Endothelial cell of umbilical vein (primary cell): ENCODE results near the gene ADGRD1.

Experiments used
- EZH2 ChIP-seq: IDR thresholded peaks from 2 replicates; pipeline ENCODE4 v1.6.1; 2012; ENCODE audit warnings: borderline replicate concordance, low read depth, mild to moderate bottlenecking, moderate library complexity, low read length, inconsistent platforms; ENCODE audit not compliant: severe bottlenecking
- JUN ChIP-seq: IDR thresholded peaks from 2 replicates; pipeline ENCODE4 v1.6.1; 2011; ENCODE audit warnings: borderline replicate concordance, low read depth; ENCODE audit not compliant: insufficient read length, insufficient read depth
- MYC ChIP-seq: IDR thresholded peaks from one replicate; pipeline ENCODE4 v1.6.1; 2011; ENCODE audit warnings: mild to moderate bottlenecking, low read depth, low read length
- POLR2A ChIP-seq: IDR thresholded peaks from 2 replicates; pipeline ENCODE4 v1.6.1; 2012; ENCODE audit warnings: low read depth, mild to moderate bottlenecking, control low read depth, low read length
- POLR2AphosphoS5 ChIP-seq: IDR thresholded peaks from 2 replicates; pipeline ENCODE4 v1.6.1; 2012; ENCODE audit warnings: low read depth, mild to moderate bottlenecking, control low read depth, low read length, moderate library complexity; ENCODE audit not compliant: insufficient read depth
- TF ChIP-seq, protein P1 (sequence below), 2 donors: IDR thresholded peaks; 1 replicate in 1 of 2; 2 replicates in 1 of 2; pipeline ENCODE4 v1.5.1; 2011; ENCODE audit warnings: low read length in 2 of 2, mild to moderate bottlenecking in 2 of 2, moderate library complexity in 2 of 2, control low read depth in 1 of 2, inconsistent platforms in 1 of 2, low read depth in 1 of 2; ENCODE audit not compliant: insufficient read depth in 1 of 2; ENCODE audit errors: extremely low read depth in 1 of 2
- TF ChIP-seq, protein P2 (sequence below): IDR thresholded peaks from 2 replicates; pipeline ENCODE4 v1.6.1; 2011; ENCODE audit not compliant: insufficient read depth, insufficient read length

DNA sequence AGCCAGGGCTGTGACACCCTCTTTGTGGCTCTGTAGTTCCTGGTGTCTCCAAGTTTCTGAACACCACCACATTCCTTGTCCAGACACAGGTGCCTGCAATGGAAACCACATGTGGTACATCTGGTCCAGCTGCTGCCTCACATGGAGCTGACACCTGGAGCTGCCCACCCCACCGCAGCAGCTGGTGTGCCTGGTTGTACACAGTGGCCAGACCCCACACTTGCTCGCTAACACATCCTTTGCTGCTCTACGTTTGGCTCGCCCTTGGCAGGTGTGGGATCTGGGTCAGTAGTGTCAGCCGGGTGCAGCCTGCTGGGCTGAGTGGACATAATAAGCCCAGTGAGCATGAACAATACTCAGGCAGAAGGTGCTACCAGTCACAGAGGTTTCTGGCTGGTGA lies 198.9 kb downstream of the ADGRD1 start:
- TF ChIP-seq, protein P1, sequence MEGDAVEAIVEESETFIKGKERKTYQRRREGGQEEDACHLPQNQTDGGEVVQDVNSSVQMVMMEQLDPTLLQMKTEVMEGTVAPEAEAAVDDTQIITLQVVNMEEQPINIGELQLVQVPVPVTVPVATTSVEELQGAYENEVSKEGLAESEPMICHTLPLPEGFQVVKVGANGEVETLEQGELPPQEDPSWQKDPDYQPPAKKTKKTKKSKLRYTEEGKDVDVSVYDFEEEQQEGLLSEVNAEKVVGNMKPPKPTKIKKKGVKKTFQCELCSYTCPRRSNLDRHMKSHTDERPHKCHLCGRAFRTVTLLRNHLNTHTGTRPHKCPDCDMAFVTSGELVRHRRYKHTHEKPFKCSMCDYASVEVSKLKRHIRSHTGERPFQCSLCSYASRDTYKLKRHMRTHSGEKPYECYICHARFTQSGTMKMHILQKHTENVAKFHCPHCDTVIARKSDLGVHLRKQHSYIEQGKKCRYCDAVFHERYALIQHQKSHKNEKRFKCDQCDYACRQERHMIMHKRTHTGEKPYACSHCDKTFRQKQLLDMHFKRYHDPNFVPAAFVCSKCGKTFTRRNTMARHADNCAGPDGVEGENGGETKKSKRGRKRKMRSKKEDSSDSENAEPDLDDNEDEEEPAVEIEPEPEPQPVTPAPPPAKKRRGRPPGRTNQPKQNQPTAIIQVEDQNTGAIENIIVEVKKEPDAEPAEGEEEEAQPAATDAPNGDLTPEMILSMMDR (IDR thresholded peaks at IDR 0.05; ENCODE audit: extremely low read depth in 1 of 2, insufficient read depth in 1 of 2, low read depth in 1 of 2, low read length in 2 of 2), result no peak
- TF ChIP-seq, protein P2, sequence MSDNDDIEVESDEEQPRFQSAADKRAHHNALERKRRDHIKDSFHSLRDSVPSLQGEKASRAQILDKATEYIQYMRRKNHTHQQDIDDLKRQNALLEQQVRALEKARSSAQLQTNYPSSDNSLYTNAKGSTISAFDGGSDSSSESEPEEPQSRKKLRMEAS, result no peak
- TF ChIP-seq POLR2AphosphoS5 (no peak), POLR2A (no peak), MYC (no peak), EZH2 (no peak), JUN (no peak)
